Activated CD8-positive, alpha-beta T cell treated with anti-CD3 and anti-CD28 coated beads for 36 hours (primary cell): Measurements from ENCODE around the gene ALDH4A1. TPM values are rescaled to one million over a fixed set of nuclear protein-coding genes. Genes with fewer than 3 reads are reported as not detected.
"Not testable (repeated sequence)": the region's sequence is repeated elsewhere in the genome, so short reads cannot be mapped to it uniquely, and the experiment has no call there.

Source experiments
- ATAC-seq: fragments of 200-7000 bp; cut with Tn5 transposase; one replicate; pipeline ENCODE4 v1.10.0; 2021; ENCODE audit warnings: mild to moderate bottlenecking, moderate library complexity
- CTCF ChIA-PET: fragments of 350-600 bp; sonication (Branson Sonifier 250); formaldehyde crosslinking; loops from one replicate; lab custom pipeline; 2021; ENCODE audit warnings: antibody characterized with exemption; lab: Charles Lee
- POLR2A ChIA-PET: fragments of 350-600 bp; sonication (Branson Sonifier 250); formaldehyde crosslinking; loops from one replicate; lab custom pipeline; 2021; ENCODE audit warnings: antibody characterized with exemption; lab: Charles Lee
- DNase-seq: peaks from one replicate; pipeline ENCODE4 v3.0.0-alpha.2; 2020
- H3K27ac Mint-ChIP-seq: one replicate; pipeline ENCODE4 v1.8.0; 2021; ENCODE audit warnings: mild to moderate bottlenecking, mixed read lengths
- H3K27me3 Mint-ChIP-seq: one replicate; pipeline ENCODE4 v1.8.0; 2021; ENCODE audit warnings: mixed read lengths
- H3K36me3 Mint-ChIP-seq: one replicate; pipeline ENCODE4 v1.8.0; 2021; ENCODE audit warnings: low read depth, mixed read lengths
- H3K4me1 Mint-ChIP-seq: one replicate; pipeline ENCODE4 v1.8.0; 2021; ENCODE audit warnings: low read depth, mixed read lengths
- H3K4me3 Mint-ChIP-seq: one replicate; pipeline ENCODE4 v1.8.0; 2021; ENCODE audit warnings: mild to moderate bottlenecking, moderate library complexity, mixed read lengths
- H3K9me3 Mint-ChIP-seq: one replicate; pipeline ENCODE4 v1.8.0; 2021; ENCODE audit warnings: mixed read lengths
- CTCF ChIP-seq: fragments of 200-600 bp; IDR thresholded peaks from one replicate; pipeline ENCODE4 v1.8.0; 2022; ENCODE audit warnings: antibody characterized with exemption, mild to moderate bottlenecking
- intact Hi-C: fragments of 100-400 bp; cut with micrococcal nuclease; formaldehyde crosslinking; loops from one replicate; pipeline ENCODE4 v1.10.0; 2022
- total RNA-seq, 2 experiments: library from RNA; stranded (reverse); gene quantifications; one replicate each; pipeline ENCODE4 v1.2.3, GENCODE V29; 2021

ALDH4A1 gene
- total RNA-seq, 2 experiments from 2014 or later: 3.9 to 4.3 TPM

- Mint-ChIP-seq H3K36me3 (no peaks in the 10 kb centered on the region), H3K27me3 (no peaks in the 10 kb centered on the region), H3K9me3 (no peaks in the 10 kb centered on the region), H3K27ac (no peak overlapping the region), H3K4me1 (peaks cover 3% of the 10 kb centered on the region), H3K4me3 (no peak overlapping the region)
- DNase-seq (no peak), ATAC-seq (no peak)
- intact Hi-C loops: no loop called here
- ChIA-PET CTCF (interaction anchor here (1.1 to 2.3 kb wide), 4 partner anchors 11 to 77 kb away, joined by 4 to 11 read pairs (median 6); no protein-coding TSS in a partner anchor), POLR2A (no interaction called here)
- TF ChIP-seq CTCF: no peak
Observed at GRCh38 chr1:18895317-18895716, 7.0 kb downstream of the ALDH4A1 start.

GRCh38 chr1:18893120-18893519 is 9.2 kb downstream of the ALDH4A1 start:
- ATAC-seq: no peak
- no peak for TF ChIP-seq CTCF
- no peak overlapping the region for H3K4me3 Mint-ChIP-seq
- no peaks in the 10 kb centered on the region for H3K36me3 Mint-ChIP-seq
- H3K4me1 Mint-ChIP-seq: no peaks in the 10 kb centered on the region
- no peaks in the 10 kb centered on the region for H3K27me3 Mint-ChIP-seq
- intact Hi-C loops: no loop called here
- ChIA-PET CTCF (interaction anchor here (0.6 to 2.1 kb wide), 7 partner anchors 9 to 1357 kb away, joined by 3 to 19 read pairs (median 4); no protein-coding TSS in a partner anchor), POLR2A (no interaction called here)
- H3K27ac Mint-ChIP-seq: no peak overlapping the region
- no peak for DNase-seq
- no peaks in the 10 kb centered on the region for H3K9me3 Mint-ChIP-seq

- CTCF ChIA-PET: interaction anchor here (0.7 to 2.1 kb wide), 4 partner anchors 7 to 294 kb away, joined by 3 to 19 read pairs (median 4); no protein-coding TSS in a partner anchor
- H3K4me1 Mint-ChIP-seq: not testable (repeated sequence)
Observed at GRCh38 chr1:18891858-18892257, 10.5 kb downstream of the ALDH4A1 start.

GRCh38 chr1:18891426-18891780 is 11.0 kb downstream of the ALDH4A1 start:
- TF ChIP-seq CTCF: no peak
- POLR2A ChIA-PET: no interaction called here
- no peaks in the 10 kb centered on the region for H3K9me3 Mint-ChIP-seq
- no peak overlapping the region for H3K4me3 Mint-ChIP-seq
- H3K36me3 Mint-ChIP-seq: no peaks in the 10 kb centered on the region
- no peak for ATAC-seq
- no peak overlapping the region for H3K27ac Mint-ChIP-seq
- no peaks in the 10 kb centered on the region for H3K27me3 Mint-ChIP-seq
- H3K4me1 Mint-ChIP-seq: no peaks in the 10 kb centered on the region
- DNase-seq: no peak
- intact Hi-C loops: no loop called here
- CTCF ChIA-PET: interaction anchor here (0.7 to 1.0 kb wide), 2 partner anchors 22 to 293 kb away, joined by 3 to 4 read pairs; no protein-coding TSS in a partner anchor

More at GRCh38 chr1:18891858-18892257, 10.5 kb downstream of the ALDH4A1 start:
- H3K36me3 Mint-ChIP-seq, H3K27ac Mint-ChIP-seq, H3K9me3 Mint-ChIP-seq, intact Hi-C loops, DNase-seq, POLR2A ChIA-PET, ATAC-seq, H3K4me3 Mint-ChIP-seq, H3K27me3 Mint-ChIP-seq: not testable (repeated sequence)

- DNase-seq: no peak
- Mint-ChIP-seq H3K27ac (no peak overlapping the region), H3K27me3 (no peaks in the 10 kb centered on the region), H3K36me3 (no peaks in the 10 kb centered on the region), H3K9me3 (no peaks in the 10 kb centered on the region), H3K4me3 (no peak overlapping the region), H3K4me1 (no peaks in the 10 kb centered on the region)
- POLR2A ChIA-PET: no interaction called here
- TF ChIP-seq CTCF: no peak
- intact Hi-C loops: no loop called here
- CTCF ChIA-PET: interaction anchor here (0.7 to 1.0 kb wide), 2 partner anchors 22 to 293 kb away, joined by 3 to 4 read pairs; no protein-coding TSS in a partner anchor
- ATAC-seq: no peak
Observed at GRCh38 chr1:18890706-18891425, 11.5 kb downstream of the ALDH4A1 start.
